Pons (tissue), 1 donor: Measurements from ENCODE around the gene EPPIN.
"Not testable (repeated sequence)": the region's sequence is repeated elsewhere in the genome, so short reads cannot be mapped to it uniquely, and the experiment has no call there.

Experiments used
- DNase-seq: peaks from one replicate; pipeline ENCODE4 v3.0.0-alpha.2; 2016; ENCODE audit warnings: low spot score

The EPPIN gene

DNA sequence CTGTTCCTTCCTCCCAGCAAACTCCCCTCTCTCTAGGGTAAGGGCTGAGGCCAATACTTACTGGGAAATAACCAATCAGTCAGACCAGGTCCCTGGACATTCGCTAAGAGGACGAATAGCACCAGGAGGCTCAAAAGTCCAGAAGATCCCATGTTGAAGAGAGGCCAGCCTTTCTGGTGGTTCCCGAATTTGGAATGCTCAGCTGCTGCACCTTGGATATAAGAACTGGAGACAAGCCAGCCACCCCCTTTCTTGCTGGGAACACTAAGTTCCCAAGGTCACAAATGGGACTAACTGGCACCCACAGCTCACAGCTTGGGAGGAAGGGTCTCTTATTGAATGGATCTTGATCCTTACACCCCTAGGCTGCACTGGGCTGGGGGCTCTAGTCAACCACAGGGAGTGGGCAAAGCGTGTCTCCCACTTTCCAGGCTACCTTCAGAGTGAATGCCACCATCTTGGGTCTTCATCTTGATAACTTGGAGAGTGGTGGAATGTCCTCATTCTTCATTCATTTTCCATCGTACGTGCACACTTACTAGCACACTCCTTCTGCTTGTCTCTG is at the start of gene EPPIN:
TSS of gene EPPIN (minus strand) at position 196 of the 565 bp plus-strand sequence. CDS start at position 152, 44 bp downstream.
- DNase-seq: no peak

DNA sequence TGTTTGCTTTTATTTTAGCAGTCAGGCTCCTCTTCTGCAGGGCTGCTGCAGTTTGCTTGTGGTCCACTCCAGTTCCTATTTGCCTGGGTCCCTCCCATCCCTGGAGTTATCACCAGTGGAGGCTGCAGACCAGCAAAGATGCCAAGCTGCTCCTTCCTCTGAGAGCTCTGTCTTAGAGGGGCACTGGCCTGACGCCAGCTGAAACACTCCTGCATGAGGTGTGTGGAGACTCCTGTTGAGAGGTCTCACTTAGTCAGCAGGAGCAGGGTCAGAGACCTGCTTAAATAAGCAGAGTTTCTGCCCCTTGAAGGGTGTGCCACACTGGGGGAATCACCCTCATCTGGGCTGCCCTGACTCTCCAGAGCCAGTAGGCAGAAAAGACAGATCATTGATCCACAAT is 48.0 kb upstream of the EPPIN start:
- DNase-seq: no peak

DNA sequence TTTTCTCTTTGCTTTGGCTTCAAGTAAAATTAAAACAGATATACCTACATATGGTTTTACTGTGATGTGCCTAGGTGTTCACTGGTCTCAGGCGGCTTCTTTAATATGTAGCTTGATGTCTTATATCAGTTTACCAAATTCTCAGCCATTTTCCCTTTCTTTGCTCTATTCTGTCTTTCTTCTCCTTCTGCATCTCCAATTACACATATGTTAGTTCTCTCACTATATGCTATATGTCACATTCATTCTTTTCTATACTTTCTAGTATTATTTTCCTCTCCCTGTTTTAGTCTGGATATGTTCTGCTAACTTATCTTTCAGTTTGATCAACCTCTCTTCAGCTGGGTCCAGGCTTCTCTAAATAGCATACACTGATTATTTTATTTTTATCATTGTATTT is 46.3 kb upstream of the EPPIN start:
- no peak for DNase-seq

DNA sequence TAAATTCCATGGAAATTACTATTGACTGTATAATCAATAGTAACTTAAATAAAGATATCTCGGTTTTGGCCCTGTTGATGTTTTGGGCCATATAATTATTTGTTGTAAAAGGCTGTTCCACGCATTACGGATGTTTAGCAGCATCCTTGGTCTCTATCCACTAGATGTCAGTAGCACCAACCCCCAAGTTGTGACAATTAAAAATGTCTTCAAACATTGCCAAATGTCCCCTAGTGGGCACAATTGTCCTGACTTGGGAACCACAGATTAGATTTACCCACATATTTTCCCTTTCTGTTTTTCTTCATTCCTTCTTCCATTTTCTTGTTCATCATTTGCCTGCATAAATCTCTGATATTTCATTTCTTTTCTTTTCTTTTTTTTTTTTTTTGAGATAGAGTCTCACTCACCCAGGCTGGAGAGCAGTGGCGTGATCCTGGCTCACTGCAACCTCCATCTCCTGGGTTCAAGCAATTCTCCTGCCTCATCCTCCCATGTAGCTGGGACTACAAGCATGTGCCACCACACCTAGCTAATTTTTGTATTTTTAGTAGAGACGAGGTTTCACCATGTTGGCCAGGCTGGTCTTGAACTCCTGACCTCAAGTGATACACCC is 45.5 kb upstream of the EPPIN start:
- peak; percentile 32 for DNase-seq

DNA sequence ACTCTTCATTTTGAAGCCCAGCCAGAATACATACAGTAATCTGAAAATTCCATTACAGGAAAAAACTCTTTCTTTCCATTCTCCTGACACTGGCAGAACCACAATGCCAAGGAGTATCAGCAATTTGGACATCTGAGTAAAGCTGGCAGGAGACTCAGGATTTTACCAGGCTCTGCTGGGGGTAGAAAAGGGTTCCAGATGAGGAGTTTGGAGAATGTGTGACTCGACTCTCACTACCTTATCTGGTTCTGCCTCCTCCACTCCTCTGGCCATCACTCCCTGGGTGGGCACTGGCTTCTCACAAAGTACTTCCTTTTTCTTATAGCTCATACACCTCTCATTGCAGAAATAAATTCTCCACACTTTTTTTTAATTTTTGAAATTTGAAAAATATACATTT is 42.5 kb upstream of the EPPIN start:
- no peak for DNase-seq

DNA sequence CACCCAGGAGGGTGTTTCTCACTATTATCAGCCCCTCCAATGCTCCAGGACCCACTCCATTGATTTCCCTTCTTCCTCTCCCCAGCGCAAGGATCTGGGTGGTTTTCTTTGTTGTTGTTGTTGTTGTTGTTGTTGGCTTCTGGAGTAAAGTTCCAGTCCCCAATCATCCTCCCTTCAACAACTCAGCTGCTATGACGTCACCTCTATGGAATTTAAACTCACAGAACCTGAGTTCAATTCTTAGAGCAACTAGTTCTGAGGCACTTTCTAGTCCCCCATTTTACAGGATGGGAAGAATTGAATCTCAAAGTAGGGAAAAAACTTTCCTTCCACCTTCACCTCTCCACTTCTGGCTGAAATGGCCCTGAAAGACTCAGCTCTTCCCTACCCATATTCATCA is 41.6 kb upstream of the EPPIN start:
- DNase-seq: no peak

DNA sequence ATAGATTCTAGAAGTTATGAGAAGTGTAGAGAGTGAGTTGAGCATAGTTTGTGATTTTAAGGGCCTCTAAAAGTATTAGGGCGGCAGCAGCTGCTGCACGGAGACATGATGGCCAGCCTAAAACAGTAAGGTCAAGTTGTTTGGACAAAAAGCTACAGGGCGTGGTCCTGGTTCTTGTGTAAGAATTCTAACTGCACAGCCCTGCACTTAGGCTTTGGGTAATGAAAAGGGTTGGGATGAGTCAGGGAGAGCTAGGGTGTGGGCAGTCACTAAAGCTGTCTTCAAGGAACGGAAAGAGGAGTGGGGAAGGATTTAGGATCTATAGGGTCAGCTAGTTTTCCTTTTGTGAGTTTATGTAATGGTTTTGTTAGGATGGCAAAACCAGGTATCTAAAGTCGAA is 38.8 kb upstream of the EPPIN start:
- not testable (repeated sequence) for DNase-seq

DNA sequence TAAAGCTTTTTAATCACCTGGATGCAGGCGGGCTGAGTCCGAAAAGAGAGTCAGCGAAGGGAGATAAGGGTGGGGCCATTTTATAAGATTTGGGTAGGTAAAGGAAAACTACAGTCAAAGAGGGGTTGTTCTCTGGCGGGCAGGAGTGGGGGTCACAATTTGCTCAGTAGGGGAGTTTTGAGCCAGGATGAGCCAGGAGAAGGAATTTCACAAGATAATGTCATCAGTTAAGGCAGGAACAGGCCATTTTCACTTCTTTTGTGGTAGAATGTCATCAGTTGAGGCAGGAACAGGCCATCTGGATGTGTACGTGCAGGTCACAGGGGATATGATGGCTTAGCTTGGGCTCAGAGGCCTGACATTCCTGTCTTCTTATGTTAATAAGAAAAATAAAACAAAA is 37.1 kb upstream of the EPPIN start:
- DNase-seq: not testable (repeated sequence)

DNA sequence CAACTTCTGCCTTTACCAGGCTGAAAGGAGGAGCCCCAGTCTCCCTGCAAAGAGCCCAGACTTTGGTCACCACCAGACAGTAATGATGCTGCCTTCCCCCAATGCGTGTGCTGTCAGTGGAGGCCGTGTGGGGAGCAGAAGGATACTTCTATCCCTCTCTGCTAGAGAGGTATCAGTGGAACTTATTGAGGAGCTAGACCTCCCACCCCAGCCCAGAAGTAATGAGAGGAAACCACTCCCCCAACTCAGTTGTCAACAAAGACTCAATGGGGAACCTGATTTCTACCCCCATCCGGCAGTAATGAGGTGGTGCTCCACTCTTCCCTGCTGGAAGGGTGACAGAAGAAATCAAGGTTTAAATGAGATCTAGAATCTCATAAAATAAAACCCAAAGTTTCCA is 36.3 kb upstream of the EPPIN start:
- DNase-seq: no peak

DNA sequence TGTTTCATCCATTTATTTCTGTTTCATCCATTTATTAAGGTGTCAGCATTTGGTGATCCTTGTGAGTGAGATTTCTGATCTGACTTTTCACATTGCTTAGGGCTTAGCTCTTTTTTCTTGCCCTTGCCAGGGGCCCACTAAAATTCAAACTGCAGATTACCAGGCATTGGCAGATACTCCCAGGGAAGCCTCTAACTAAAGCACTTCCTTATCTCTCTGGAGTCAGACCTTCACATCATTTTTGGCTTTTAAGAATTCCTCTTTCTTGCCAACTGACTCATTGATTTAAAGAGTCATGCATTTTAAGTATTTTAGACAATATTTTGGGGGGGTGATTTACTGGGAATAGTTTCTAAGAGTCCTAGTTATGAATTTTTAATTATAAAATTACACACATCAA is 34.5 kb upstream of the EPPIN start:
- DNase-seq: no peak

DNA sequence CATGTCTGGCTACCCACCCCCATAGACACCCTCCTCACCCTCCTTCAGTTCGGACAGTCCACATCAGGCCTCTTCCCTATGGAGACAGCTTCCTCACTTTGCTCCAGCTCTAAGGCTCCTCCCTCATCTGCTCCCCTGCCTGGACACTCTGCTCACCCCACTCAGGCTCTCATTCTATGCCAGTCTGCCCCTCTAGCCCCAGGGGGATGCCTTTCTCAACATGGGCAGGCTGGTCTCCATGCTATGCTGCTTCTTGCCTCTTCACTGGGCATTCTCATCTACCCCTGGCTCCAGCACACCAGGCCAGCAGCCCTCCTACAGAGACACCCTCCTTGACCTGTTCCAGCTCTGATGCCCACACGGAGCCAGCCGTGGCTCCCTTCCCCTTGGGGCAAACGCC is 32.0 kb upstream of the EPPIN start, which contains the start of gene WFDC8:
TSS of gene WFDC8 (minus strand) at position 101 of the 400 bp plus-strand sequence. CDS start at position 64, 37 bp downstream.
- DNase-seq: no peak

DNA sequence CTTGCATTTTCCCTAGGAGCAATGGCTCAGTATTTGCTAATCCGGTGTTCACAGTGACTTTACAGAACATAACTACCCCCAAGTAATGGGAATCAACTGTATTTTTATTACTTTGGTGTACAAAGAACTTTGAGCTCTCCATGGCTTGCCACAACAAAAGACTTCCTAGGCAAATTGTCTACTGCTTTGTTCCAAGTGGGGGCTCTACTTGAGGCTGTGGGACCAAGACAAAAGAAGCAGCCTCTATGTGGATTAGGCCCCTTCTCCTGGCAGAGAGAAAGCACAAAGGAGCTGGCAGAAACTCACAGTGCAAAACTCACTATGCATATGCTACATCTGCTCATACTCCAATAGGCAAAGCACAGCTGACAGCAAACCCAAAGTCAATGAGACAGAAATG is 31.0 kb upstream of the EPPIN start:
- DNase-seq: no peak

DNA sequence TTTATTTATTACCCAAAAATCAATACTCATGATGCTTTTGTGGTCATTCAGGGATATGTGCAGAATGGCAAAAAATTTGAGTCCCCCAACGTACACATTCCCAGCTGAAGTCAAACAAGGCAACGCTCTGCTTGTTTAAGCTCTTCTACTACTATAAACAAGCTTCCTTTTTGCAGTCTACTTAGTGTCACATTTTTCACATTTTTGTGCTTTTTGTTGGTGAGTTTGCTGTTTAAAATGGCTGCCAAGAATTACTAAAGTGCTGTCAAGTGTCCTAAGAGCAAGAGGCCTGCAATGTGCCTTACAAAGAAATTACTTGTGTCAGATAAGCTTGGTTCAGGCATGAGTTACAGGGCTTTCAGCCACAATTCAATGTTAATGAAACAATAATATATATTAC is 29.8 kb upstream of the EPPIN start:
- no peak for DNase-seq

DNA sequence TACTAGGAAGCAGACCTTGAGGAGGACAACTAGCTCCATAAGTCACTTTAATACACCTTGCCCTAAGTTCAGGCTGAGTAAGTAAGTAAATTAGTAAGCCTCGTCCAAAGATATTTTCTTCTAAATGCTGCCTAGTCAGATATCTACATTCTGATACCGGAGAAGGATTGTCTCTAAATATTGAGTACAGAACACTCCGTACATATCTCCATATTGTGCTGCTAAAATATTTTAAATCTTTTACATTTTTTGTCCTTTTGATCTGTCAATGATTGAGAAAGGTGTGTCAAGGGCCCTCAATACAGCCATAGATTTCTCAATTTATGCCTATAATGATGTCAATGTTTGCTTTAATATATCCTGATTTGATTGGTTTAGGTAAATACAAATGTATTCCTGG is 28.7 kb upstream of the EPPIN start:
- DNase-seq: no peak

DNA sequence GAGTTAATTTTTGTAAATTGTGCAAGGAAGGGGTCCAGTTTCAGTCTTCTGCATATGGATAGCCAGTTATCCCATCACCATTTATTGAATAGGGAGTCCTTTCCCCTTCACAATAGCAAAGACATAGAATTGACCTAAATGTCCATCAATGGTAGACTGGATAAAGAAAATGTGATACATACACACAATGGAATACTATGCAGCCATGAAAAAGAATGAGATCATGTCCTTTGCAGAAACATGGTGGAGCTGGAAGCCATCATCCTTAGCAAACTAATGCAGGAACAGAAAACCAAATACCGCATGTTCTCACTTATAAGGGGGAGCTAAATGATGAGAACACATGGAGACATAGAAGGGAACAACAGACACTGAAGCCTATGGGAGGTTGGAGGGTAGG is 22.4 kb upstream of the EPPIN start:
- not testable (repeated sequence) for DNase-seq

DNA sequence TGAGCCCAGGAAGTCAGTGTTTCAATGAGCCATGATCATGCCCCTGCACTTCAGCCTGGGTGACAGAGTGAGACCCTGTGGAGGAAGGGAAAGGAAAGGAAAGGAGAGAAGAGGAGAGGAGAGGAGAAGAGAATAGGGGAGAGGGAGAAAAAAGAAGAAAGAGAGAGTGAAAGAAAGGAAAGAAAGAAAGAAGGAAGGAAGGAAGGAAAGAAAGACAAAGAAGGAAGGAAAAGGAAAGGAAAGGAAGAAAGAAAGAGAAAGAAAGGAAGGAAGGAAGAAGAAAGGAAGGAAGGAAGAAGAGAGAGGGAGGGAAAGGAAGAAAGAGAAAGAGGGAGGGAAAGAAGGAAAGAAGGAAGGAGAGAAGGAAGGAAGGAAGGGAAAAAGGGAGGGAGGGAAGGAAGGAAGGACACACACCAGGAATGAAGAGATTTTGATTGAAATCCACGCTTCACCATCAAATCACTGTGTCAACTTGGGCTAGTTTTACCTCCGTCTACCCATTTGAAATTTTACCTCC is 17.6 kb upstream of the EPPIN start:
- no peak for DNase-seq

DNA sequence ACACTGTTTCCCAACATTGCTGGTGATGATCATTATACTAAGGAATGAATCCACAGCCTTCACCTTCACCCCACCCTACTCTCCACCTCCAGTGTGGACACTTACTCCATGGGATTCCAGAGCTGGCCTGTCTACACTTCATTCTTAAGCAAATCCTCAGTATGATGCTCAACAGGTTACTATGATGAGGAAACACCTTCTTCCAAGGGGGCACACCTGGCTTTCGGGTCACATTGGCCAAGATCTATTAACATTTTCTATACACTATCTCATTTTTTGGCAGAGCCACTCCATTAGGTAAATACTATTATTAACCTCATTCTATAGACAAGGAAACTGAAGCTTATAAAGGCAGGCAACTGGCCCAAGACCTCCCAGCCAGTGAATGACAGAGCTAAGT is 8.0 kb upstream of the EPPIN start:
- DNase-seq: no peak

DNA sequence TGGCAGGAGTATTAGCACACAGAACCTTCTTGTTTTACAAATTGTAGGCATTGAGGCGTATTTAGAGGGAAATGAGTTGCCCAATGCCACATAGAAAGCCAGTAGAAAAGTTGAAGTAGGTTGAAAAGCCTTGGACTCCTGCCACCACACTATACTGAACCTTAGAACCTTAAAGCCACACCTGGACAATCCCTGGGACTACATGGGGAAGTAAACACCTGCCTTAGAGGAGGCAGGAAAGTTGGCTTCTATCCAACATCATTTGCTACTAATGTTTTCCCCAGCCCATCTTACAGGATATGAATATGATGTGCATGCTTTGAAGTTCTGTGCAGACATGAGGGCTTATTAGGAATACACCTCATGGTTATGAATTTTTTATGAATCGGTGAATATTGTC is 5.3 kb upstream of the EPPIN start:
- DNase-seq: no peak

DNA sequence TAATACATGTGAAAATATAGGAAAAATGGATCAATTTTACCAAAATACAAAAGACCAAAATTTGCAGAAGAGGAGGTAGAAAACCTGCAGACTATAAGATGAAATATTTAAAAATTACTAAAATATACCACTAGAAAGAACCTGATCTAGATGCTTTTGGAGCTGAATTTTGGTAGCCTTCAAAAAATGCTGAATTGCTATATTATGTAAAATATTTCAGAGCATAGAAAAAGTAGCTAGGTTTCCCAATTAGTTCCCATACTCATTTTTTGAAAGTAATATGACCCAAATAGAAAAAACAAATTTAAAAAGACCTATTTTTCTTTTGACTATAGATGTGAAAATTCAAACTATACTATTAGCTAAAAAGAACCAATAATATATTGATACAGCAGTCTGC is 3.6 kb upstream of the EPPIN start:
- no peak for DNase-seq

DNA sequence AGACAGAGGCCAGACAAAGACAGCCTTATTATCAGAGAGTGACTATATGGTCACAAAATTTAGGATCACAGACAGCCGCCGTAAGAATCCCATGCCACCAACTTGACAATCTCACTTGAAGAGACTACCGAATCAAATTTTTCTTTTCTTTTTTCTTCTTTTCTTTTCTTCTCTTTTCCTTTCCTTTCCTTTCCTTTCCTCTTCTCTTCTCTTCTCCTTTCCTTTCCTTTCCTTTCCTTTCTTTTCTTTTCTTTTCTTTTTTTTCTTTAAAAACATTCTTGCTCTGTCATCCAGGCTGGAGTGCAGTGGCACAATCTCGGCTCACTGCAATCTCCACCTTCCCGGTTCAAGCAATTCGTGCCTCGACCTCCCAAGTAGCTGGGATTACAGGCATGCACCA is 1.2 kb upstream of the EPPIN start:
- no peak for DNase-seq

DNA sequence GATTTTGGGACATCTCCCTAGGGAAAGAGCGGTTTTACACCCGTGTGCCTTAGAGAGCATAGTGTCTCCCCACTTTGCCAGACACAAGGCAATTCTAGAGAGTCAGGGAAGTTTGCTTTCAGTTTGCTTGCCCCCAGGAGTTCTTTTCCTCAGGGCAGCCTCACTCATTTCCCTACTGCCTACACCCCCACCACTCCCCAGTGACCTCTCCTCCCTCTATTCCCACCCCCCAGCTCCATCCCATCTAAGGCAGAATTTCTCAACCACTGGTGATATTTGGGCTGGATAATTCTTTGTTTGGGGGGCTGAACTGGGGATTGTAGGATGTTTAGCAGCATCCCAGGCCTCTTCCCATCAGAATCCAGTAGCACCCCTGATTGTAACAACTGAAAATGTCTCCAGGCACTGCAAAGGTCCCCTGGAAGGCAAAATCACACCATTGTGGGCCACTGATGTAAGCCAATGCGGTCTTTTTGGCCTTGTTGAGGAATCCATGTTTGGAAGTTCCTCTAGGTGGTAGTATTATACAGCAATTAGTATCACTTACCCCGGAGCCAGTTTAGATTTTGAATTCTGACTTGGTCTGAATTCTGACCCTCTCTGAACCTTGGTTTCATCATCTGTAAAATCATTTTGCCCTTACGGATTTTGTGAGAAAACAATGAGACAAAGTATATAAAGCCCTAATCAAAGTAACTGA is 1.3 kb downstream of the EPPIN start:
- peak; percentile 36 for DNase-seq

DNA sequence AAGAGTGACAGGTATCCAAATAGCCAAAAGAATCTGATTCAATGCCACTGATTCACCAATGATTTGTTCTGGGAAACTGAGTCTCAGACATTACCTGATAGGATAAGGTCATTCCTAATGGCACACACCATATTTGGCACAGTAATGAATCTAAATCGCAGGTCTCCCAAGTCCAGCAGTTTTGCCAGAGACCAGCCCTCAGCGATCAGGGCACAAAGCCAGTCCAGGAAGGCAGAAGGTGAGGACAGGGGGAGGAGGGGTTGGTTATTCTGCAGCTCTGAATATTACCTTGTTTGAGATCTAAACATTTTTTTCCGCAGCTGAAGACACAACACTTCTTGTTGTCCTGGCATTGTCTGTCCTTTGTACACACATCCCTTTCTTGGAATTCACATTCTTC is 1.9 kb downstream of the EPPIN start:
- no peak for DNase-seq

DNA sequence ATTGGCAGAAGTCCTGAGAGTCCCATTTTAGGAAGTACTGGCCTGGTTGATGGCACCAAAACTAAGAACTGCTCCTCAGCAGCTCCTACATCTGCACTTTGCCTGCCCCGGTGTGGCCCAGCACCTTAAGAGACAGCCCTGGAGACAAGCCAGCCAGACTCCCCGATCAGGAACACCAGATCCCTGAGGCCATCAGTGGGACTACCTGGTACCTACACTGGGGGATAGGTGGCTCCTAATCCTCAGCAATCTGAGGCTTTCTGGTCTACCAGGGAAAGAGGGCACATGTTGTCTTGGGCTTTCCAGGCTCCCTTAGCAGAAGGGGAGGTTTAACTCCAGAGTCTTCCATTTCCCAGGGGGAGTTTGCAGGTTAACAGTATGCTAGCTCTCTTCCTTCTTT is 7.8 kb downstream of the EPPIN start, which contains the start of gene WFDC6:
TSS of gene WFDC6 (minus strand) at position 101 of the 400 bp plus-strand sequence. CDS start at position 26, 75 bp downstream.
- no peak for DNase-seq
